Fibroblast of skin of scalp (primary cell): ENCODE measurements around the gene NCKAP5.
"Not testable (repeated sequence)": the region's sequence is repeated elsewhere in the genome, so short reads cannot be mapped to it uniquely, and the experiment has no call there.

Experiments
- DNase-seq: peaks from one replicate; pipeline ENCODE4 v3.0.0-alpha.2; 2013

The NCKAP5 gene

GRCh38 chr2:133255360-133255759 is 312.9 kb downstream of the NCKAP5 start:
- DNase-seq, result no peak

DNA sequence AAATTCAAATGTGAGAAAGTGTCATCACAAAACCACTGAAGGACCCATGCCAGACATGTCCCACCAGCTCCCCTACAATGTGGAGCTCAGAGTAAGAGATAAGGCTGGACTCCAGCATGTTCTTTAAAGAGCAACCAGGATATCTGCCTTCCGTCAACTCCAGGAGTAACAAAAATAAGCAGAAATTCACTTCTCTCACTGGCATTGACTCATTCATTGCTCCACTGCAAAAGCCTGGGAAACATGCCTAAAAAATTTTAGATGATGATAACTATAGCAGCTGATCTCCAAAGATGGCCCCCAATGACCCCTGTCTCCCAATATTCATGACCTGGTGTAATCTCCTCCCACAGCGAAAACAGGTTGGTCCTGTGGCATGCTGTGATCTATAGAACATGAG is 314.5 kb downstream of the NCKAP5 start:
- DNase-seq, result no peak

GRCh38 chr2:133252780-133253355 is 315.4 kb downstream of the NCKAP5 start:
- DNase-seq, result no peak

DNA sequence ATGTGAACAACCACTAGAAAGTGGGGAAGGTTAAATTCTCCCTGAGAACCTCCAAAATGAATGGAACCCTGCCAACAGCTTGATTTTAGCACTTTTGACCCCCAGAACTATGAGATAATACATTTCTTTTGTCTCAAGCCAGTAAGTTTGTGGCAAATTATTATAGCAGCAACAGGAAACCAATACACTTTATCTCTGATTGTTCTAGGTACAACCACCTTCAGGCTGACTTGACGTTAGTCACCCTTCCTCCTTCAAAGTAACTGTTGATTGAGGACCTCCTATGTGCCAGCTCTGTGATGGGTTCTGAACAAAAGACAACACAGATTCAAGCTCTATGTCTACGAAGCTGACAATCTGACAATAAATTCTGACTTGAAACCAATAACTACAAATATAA is 318.9 kb downstream of the NCKAP5 start:
- DNase-seq, result no peak

DNA sequence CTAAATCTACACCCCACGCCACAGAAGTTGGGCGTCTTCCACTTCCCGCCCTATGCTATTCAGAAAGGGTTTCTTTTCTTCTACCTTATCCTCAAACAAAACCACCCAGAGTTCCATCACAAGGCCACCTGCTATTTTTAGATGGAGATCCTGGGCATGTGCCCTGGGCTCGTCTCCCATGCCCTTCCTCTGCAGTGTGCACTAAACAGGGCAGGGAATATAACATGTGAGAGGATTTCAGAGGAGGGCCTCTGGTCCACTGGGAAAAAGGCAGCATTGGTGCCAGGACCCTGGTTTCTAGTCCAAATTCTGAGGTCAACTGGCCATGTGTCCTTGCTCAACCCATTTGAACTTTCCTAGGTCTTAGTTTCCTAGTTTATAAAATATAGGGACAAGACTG is 320.0 kb downstream of the NCKAP5 start:
- no peak for DNase-seq

GRCh38 chr2:133247631-133248030 is 320.6 kb downstream of the NCKAP5 start:
- no peak for DNase-seq

DNA sequence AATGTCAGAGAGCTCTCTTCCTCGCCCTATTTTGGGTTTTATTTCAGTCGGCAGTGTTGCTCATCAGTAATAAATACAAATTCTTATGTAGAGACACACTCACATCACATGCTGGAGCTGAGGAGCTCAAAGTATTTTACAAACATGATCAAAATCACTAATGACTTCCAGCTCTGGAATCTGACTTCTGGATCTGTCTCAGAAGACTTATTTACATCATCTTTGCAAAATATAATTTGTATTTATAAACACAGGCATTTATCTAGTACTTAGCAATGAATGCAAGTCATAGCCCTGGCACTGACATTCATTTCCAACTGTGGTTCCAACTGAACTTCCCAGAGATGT is 327.1 kb downstream of the NCKAP5 start:
- peak; percentile 55 for DNase-seq

DNA sequence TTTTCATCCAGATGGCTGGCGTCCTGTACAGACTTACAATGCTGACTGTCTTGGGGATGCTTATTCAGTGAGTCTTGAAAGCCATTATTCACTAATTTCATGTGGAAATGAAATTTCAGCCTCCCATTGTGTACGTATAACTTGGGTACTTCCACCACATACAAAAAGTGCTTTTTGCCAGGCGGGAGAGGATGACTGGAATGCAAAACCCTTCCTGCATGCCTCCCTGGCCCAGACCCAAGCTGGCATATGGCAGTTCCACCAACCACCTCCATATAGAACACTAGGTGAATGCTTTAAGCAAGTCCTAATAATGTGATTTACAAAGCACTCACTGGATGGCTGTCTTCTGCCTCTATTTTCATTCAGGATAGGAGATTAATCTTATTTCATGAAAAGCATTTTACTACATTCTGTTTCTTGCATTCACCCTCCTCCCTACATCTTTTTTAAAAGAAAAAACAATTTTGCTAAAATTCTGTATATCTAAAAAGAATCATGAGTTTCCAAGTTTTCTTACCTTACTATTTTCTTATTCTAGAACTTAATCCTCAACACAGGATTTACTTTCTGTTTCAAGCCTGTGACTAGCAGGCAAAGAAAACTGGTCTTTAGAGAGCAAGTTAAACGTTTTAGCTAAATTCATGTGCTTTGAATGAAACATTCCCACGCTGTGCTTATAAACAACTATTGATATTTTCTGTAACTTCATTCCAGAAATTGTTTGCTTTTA is 327.6 kb downstream of the NCKAP5 start:
- DNase-seq, result peak; percentile 26

DNA sequence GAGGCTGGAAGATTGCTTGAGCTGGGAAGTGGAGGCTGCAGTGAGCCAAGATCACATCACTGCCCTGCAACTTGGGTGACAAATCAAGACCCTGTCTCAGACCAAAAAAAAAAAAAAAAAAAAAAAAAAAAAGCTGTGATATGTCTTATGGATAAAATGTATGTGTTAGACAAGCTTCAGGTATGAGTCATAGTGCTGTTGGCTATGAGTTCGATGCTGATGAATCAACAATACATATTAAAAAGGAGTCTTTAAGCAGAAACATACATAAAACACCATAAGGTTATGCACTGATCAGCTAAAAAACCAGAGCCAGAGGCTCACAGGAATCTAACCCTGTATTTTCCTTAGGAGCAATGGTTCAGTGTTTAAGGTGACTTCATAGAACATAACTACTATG is 332.3 kb downstream of the NCKAP5 start:
- peak; percentile 57 for DNase-seq

- DNase-seq, result no peak
Observed at GRCh38 chr2:133232556-133232955, 335.7 kb downstream of the NCKAP5 start.

- no peak for DNase-seq
Observed at GRCh38 chr2:133231264-133231663, 337.0 kb downstream of the NCKAP5 start.

DNA sequence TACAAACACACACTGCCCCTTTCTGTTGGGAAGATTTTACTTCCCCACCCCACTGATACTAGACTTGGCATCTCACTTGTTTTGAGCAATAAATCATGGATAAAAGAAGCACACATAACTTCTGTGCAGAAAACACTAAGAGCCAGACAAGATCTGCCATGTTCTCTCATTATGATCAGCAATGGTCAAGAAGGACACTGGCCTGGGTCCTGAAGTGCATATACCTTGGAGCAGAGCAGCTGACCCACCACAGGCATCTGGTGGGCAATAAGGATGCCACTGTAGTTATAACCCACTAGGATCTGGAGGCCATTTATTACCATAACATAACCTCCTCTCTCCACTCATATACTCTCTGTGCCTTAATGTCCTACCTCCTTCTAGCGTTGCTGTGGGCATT is 338.3 kb downstream of the NCKAP5 start:
- no peak for DNase-seq

DNA sequence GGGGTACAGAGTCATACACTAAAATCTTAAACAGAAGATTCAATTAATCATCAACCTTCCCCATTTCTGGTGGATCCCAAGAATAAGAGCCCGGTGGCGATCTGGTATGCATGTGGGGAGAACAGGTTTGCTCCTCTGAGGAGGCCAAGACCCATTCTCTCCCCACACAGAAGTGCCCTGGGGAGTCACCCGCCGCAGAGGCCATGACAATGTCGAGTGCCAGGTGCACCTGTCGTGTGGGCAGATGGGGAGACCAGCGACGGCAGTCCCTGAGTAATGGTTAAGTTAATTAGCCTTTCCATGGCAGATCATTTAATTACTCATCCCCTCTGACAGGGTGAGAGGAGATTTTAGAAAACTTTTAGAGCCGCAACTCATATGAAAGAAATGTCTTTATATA is 345.0 kb downstream of the NCKAP5 start:
- no peak for DNase-seq

- DNase-seq, result no peak
Observed at GRCh38 chr2:133221398-133221797, 346.9 kb downstream of the NCKAP5 start.

DNA sequence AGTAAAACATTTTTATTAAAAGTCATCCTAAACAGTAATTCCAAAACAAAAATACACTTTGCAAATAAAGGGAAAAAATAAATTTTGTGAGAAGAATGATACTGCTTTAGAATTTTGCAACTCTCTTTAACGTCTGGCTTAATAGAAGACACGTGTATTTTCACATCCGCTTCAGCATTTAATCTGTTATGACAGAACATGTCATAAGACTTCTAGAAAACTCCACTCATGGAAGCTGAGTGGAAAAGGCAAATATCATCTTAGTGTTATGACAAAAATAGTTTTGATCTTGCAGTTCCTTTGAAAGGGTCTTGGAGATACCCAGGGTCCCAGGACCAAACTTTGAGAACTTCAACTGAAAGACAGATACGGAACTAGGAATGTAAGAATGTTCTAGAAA is 350.1 kb downstream of the NCKAP5 start:
- DNase-seq, result no peak

DNA sequence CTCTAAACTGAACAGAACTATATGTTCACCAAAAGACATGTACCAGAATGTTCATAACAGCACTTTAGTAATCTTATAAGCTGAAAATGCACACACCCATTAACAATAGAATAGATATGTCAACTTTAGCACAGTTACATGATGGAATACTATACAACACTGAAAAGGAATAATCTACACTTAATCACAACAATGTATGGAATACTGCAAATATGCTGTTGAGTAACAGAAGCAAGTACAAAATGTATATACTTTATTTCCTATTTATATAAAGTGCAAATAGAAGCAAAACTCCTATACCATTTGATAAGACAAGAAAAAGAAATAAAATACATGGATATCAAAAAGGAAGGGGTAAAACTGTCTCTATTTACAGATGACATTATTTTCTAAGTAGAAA is 352.8 kb downstream of the NCKAP5 start:
- DNase-seq, result no peak

- DNase-seq, result peak; percentile 17
Observed at GRCh38 chr2:133213651-133214050, 354.6 kb downstream of the NCKAP5 start.

GRCh38 chr2:133209325-133209724 is 358.9 kb downstream of the NCKAP5 start:
- no peak for DNase-seq

DNA sequence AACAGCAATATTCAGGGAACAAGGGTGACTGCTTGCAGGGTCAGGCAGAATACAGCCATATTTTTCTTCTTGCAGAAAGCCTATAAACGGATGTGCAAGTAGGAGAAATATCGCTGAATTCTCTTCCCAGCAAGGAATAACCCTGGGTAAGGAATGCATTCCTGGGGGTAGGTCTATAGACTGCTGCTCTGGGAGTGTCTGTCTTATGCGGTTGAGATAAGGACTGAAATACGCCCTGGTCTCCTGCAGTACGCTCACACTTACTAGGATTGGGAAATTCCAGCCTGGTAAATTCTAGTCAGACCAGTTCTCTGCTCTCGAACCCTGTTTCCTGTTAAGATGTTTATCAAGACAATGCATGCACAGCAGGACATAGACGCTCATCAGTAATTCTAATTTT is 361.6 kb downstream of the NCKAP5 start:
- not testable (repeated sequence) for DNase-seq

DNA sequence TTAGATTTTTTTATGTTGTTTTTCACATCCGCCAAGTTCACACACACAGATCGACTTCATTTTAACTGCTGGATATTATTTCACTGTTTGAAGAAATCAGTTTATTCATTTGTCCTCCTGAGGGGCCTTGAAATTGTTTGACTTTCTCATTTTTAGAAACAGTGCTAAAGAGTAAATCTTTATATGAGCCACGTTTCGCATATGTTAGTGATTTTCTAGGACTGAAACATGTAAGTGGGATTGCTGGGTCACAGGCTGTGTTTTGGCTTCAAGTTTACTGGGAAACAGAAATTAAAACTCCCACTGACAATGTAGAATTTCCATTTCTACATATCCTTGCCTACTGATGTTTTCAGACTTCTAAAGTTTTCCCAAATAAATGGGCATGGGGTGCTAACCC is 363.8 kb downstream of the NCKAP5 start:
- DNase-seq, result no peak

GRCh38 chr2:133200684-133201421 is 367.4 kb downstream of the NCKAP5 start:
- DNase-seq, result peak; percentile 94

DNA sequence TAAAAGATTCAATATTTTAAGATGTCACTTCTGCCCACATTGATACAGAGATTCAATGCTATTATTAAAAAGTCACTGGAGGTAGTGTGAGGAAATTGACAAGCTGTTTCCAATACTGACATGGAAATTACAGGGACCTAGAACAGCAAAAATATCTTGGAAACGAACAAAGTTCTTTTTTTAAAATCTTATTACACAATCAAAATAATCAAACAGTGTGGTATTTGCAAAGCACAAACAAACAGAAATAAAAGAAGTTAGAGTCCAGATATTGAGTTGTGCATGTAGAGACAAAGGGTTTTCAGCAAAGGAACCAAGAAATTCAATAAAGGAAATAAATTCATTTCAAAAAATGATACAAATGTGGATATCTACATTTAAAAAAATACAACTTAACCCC is 369.6 kb downstream of the NCKAP5 start:
- DNase-seq, result no peak

DNA sequence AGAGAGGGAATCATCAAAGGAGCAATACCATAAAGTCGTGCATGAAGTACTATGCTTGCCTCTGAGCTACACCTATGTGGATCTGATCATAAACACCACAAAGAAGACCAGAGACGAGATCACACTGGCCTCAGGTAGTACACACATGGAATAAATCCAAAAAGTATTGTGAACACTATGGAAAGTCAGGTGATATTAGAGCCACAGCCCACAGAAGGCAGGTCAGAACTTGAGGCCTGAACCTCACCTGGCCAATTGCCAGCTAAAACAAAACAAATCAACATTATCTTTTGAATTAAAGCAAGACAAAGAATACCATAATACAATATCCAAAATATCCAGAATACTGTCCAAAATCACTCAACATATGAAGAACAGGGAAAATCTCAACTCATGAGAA is 371.1 kb downstream of the NCKAP5 start:
- no peak for DNase-seq

DNA sequence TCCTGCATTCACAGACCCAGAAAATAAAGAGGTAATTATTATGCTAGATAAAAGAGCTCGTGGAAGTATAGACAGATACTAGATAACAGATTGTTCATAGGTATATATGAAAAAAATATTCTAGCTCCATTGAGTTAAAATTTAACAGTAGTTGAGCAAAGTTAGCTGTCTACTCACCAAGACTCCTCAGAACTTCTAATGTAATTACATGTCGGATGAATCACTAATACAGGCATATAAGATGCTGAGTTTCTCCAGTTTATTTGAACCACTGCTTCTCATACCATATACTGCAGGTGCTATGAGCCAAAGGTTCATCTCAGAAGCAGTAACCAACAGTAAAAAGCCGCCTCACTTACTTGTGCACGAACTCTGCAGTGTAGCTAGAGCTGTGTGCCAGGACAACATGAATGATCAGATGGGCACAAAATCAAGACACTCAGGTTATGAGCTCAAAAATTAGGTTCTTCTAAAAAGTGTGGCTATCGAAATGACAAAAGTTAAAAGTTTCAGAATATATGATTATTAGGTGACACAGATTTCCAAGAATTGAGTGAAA is 373.4 kb downstream of the NCKAP5 start:
- DNase-seq, result no peak
